Measurements from ENCODE around the gene FTCD. TPM values are rescaled to one million over a fixed set of nuclear protein-coding genes. Genes with fewer than 3 reads are reported as not detected.
A peak's percentile ranks its signal among the peaks of the same experiment; 100 is the strongest.

The FTCD gene
- polyA plus RNA-seq, 3 donors: not detected

DNA sequence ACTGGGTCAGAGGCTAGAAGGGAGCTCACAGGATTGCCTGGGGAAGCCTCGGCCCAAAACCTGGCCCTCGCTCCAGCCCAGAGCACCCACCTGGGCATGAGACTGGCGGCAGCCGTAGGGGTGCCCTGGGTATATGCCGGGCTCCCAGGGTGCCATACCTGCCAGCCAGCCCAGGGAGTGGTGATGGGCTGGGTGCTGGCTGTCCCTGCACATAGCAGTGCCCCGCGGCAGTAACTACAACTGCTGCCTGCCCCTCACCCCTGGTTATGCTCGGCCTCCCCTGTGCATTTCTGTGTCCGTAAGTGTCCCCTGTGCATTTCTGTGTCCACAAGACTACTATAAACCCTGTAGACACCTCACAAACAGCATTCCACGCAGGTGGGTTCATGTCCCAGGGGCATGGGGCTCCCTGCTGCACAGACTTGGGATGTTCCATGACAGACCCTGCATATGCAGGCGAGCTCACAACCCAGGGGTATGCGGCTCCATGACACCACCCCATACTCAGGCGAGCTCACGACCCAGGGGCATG is 34.6 kb upstream of the FTCD start:
- WGBS (ENCODE audit: insufficient coverage): 94% methylated on average over 11 of the region's 14 CpGs
- H3K27ac Mint-ChIP-seq: peak overlapping the region in 1 of 7 donors; percentile 79

DNA sequence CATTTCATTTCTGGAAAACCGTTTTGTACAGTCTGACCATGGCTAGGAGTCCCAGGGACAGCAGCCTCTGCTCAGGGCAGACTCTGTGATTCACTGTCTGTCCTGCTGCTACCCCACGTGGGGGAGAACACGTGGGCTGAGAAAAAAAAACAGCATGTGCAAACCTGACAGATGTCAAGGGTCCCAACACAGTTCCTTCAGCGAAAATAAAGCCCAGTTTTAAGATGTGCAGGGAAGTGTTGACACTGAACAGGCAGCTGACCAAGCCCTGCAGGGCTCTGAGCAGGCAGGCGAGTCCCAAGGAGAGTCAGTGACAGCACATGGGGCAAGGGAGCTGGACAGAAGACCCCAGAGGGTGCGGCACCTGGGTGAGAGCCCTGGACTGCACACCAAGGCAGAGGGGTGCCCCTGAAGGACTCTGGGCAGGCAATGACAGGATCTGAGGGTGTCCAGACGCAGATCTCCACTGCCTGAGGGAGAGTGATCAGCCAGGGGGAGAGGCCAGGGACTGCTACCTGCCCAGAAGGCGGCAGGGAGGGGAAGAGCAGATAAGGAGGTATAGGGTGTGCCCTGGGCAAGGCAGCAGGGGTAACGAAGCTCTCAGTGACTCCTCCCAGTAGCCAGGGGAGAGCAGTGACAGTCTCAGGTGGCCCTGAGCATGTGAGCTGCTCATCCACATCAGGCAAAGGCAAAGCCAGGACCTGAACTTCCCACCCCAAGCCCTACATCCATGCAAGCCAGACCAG is 34.0 kb upstream of the FTCD start:
- Histone ChIP-seq H3K4me2 (replicated peaks; ENCODE audit: extremely low read depth, low read length, poor library complexity, severe bottlenecking) (no peak overlapping the region), H3K9me3 (replicated peaks in 1 of 2; ENCODE audit: control insufficient read depth in 1 of 2, insufficient read depth in 1 of 2, low read length in 2 of 2) (no peaks in the 10 kb centered on the region), H4K20me1 (ENCODE audit: insufficient read depth, low read length) (no peaks in the 10 kb centered on the region), H3K79me2 (ENCODE audit: insufficient read depth, low read length) (no peaks in the 10 kb centered on the region), H3K9ac (ENCODE audit: insufficient read depth, low read length, poor library complexity, severe bottlenecking) (no peak overlapping the region), H2AFZ (ENCODE audit: insufficient read depth, low read depth, low read length, poor library complexity, severe bottlenecking) (no peak overlapping the region), H3K4me1 (ENCODE audit: control insufficient read depth in 1 of 2, insufficient read depth in 2 of 2, low read length in 2 of 2) (no peaks in the 10 kb centered on the region), H3K36me3 (replicated peaks in 1 of 2; ENCODE audit: control insufficient read depth in 1 of 2, insufficient read depth in 2 of 2, low read length in 2 of 2) (peaks cover 9 to 17% of the 10 kb centered on the region in 2 donors), H3K27ac (ENCODE audit: low read depth in 1 of 2, low read length in 2 of 2) (no peak overlapping the region), H3K27me3 (ENCODE audit: control insufficient read depth in 2 of 2, insufficient read depth in 2 of 2, low read length in 2 of 2) (no peaks in the 10 kb centered on the region), H3K4me3 (replicated peaks in 1 of 3; ENCODE audit: low read depth in 2 of 3, low read length in 3 of 3) (no peak overlapping the region)
- Mint-ChIP-seq H3K9me3 (peaks cover 0 to 2% (median 0%) of the 10 kb centered on the region in 7 donors), H3K27me3 (ENCODE audit: low read depth in 3 of 3) (peaks cover 0 to 2% (median 2%) of the 10 kb centered on the region in 3 donors), H3K4me1 (peaks cover 7% of the 10 kb centered on the region), H3K4me3 (no peak overlapping the region), H3K27ac (peak overlapping the region in 3 of 7 donors; percentile 18 to 79 (median 71)), H3K36me3 (peaks cover 11 to 21% of the 10 kb centered on the region in 2 donors)
- intact Hi-C loops (cut with micrococcal nuclease): loop anchor here (5.0 to 10.0 kb wide), 3 partner anchors 133 to 268 kb away; partner anchors contain the start of genes C21orf58 (in 2 of the 2), PCNT (in 2 of the 2) and DIP2A (in 1 of the 2)
- DNase-seq: no peak
- TF ChIP-seq, protein P1, sequence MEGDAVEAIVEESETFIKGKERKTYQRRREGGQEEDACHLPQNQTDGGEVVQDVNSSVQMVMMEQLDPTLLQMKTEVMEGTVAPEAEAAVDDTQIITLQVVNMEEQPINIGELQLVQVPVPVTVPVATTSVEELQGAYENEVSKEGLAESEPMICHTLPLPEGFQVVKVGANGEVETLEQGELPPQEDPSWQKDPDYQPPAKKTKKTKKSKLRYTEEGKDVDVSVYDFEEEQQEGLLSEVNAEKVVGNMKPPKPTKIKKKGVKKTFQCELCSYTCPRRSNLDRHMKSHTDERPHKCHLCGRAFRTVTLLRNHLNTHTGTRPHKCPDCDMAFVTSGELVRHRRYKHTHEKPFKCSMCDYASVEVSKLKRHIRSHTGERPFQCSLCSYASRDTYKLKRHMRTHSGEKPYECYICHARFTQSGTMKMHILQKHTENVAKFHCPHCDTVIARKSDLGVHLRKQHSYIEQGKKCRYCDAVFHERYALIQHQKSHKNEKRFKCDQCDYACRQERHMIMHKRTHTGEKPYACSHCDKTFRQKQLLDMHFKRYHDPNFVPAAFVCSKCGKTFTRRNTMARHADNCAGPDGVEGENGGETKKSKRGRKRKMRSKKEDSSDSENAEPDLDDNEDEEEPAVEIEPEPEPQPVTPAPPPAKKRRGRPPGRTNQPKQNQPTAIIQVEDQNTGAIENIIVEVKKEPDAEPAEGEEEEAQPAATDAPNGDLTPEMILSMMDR (IDR thresholded peaks at IDR 0.05): no peak
- whole genome bisulfite sequencing (ENCODE audit: insufficient coverage): 91% methylated on average over 9 of the region's 9 CpGs

More for the DNA sequence above, 34.6 kb upstream of the FTCD start:
- no peak overlapping the region for H3K4me3 Mint-ChIP-seq
- Histone ChIP-seq H3K9ac (ENCODE audit: insufficient read depth, low read length, poor library complexity, severe bottlenecking) (no peak overlapping the region), H3K4me2 (replicated peaks; ENCODE audit: extremely low read depth, low read length, poor library complexity, severe bottlenecking) (no peak overlapping the region), H3K27me3 (ENCODE audit: control insufficient read depth in 2 of 2, insufficient read depth in 2 of 2, low read length in 2 of 2) (no peaks in the 10 kb centered on the region), H4K20me1 (ENCODE audit: insufficient read depth, low read length) (no peaks in the 10 kb centered on the region), H2AFZ (ENCODE audit: insufficient read depth, low read depth, low read length, poor library complexity, severe bottlenecking) (no peak overlapping the region), H3K9me3 (replicated peaks in 1 of 2; ENCODE audit: control insufficient read depth in 1 of 2, insufficient read depth in 1 of 2, low read length in 2 of 2) (no peaks in the 10 kb centered on the region), H3K27ac (ENCODE audit: low read depth in 1 of 2, low read length in 2 of 2) (no peak overlapping the region), H3K4me1 (ENCODE audit: control insufficient read depth in 1 of 2, insufficient read depth in 2 of 2, low read length in 2 of 2) (no peaks in the 10 kb centered on the region), H3K36me3 (replicated peaks in 1 of 2; ENCODE audit: control insufficient read depth in 1 of 2, insufficient read depth in 2 of 2, low read length in 2 of 2) (peaks cover 12 to 24% of the 10 kb centered on the region in 2 donors), H3K79me2 (ENCODE audit: insufficient read depth, low read length) (no peaks in the 10 kb centered on the region), H3K4me3 (replicated peaks in 1 of 3; ENCODE audit: low read depth in 2 of 3, low read length in 3 of 3) (no peak overlapping the region)
- DNase-seq: no peak
- peaks cover 0 to 2% (median 2%) of the 10 kb centered on the region in 3 donors for H3K27me3 Mint-ChIP-seq (ENCODE audit: low read depth in 3 of 3)
- TF ChIP-seq, protein P1 (IDR thresholded peaks at IDR 0.05): no peak
- H3K36me3 Mint-ChIP-seq: peaks cover 17 to 24% of the 10 kb centered on the region in 2 donors
- intact Hi-C loops (cut with micrococcal nuclease): loop anchor here (5.0 to 10.0 kb wide), 3 partner anchors 132 to 267 kb away; partner anchors contain the start of genes C21orf58 (in 2 of the 2), PCNT (in 2 of the 2) and DIP2A (in 1 of the 2)
- peaks cover 0 to 2% (median 0%) of the 10 kb centered on the region in 7 donors for H3K9me3 Mint-ChIP-seq
- H3K4me1 Mint-ChIP-seq: peaks cover 7% of the 10 kb centered on the region

Measured in CD14-positive monocyte (primary cell).